T-helper 1 cell treated with Interleukin-12 subunit alpha and Interleukin-12 subunit beta and Interleukin-4 antibody, amounts not matched to agents 30 ng/mL and 1 ng/mL, for 36 hours (primary cell): Measurements from ENCODE around the gene PRDM11. TPM values are rescaled to one million over a fixed set of nuclear protein-coding genes. Genes with fewer than 3 reads are reported as not detected.

Experiments
- intact Hi-C: fragments of 100-400 bp; cut with micrococcal nuclease; formaldehyde crosslinking; loops from one replicate; pipeline ENCODE4 v1.15.1; 2024
- total RNA-seq: library from RNA; stranded (reverse); gene quantifications from 2 replicates; pipeline ENCODE4 v1.2.3, GENCODE V29; 2022

The PRDM11 gene
- total RNA-seq, 1 donor from 2014 or later = 1.8 TPM

- intact Hi-C loops = no loop called here
These were observed 9.3 kb downstream of the PRDM11 start for GRCh38 chr11:45155627-45156180.

GRCh38 chr11:45156201-45156600 lies 9.8 kb downstream of the PRDM11 start:
- intact Hi-C loops = no loop called here

GRCh38 chr11:45156741-45157140 lies 10.3 kb downstream of the PRDM11 start:
- intact Hi-C loops = no loop called here

GRCh38 chr11:45157247-45158209 lies 11.1 kb downstream of the PRDM11 start:
- intact Hi-C loops = no loop called here

- intact Hi-C loops = no loop called here
These were observed 11.8 kb downstream of the PRDM11 start for GRCh38 chr11:45158210-45158731.

- intact Hi-C loops = no loop called here
These were observed 12.6 kb downstream of the PRDM11 start for GRCh38 chr11:45158891-45159605.

- intact Hi-C loops = no loop called here
These were observed 13.4 kb downstream of the PRDM11 start for GRCh38 chr11:45159781-45160365.

- intact Hi-C loops = no loop called here
These were observed 15.0 kb downstream of the PRDM11 start for GRCh38 chr11:45161252-45162063.

GRCh38 chr11:45162064-45162375 lies 15.6 kb downstream of the PRDM11 start:
- intact Hi-C loops = no loop called here

GRCh38 chr11:45162916-45163879 lies 16.8 kb downstream of the PRDM11 start:
- intact Hi-C loops = no loop called here

- intact Hi-C loops = no loop called here
These were observed 17.6 kb downstream of the PRDM11 start for GRCh38 chr11:45163956-45164575.

GRCh38 chr11:45165386-45165785 lies 18.9 kb downstream of the PRDM11 start:
- intact Hi-C loops = no loop called here

- intact Hi-C loops = no loop called here
These were observed 19.6 kb downstream of the PRDM11 start for GRCh38 chr11:45165806-45166603.

- intact Hi-C loops = no loop called here
These were observed 20.1 kb downstream of the PRDM11 start for GRCh38 chr11:45166604-45166897.

GRCh38 chr11:45167283-45167682 lies 20.8 kb downstream of the PRDM11 start:
- intact Hi-C loops = no loop called here

GRCh38 chr11:45168366-45169130 lies 22.1 kb downstream of the PRDM11 start:
- intact Hi-C loops = no loop called here

GRCh38 chr11:45169310-45170072 lies 23.1 kb downstream of the PRDM11 start:
- intact Hi-C loops = no loop called here
